HEK293 (cell line): ENCODE measurements around the gene DYDC2.
A peak's percentile ranks its signal among the peaks of the same experiment; 100 is the strongest.

Experiments used
- CTCF ChIA-PET: fragments of 350-600 bp; formaldehyde crosslinking; extraction: SDS; loops from one replicate; lab custom pipeline; 2021; ENCODE audit warnings: antibody characterized with exemption; lab: Yijun Ruan, JAX
- POLR2A ChIA-PET: fragments of 300-600 bp; formaldehyde crosslinking; extraction: SDS; loops from one replicate; lab custom pipeline; 2020; ENCODE audit warnings: antibody characterized with exemption, inconsistent platforms; lab: Yijun Ruan, JAX
- H3K27ac ChIP-seq: fragments of 200-500 bp; sonication (Bioruptor generic); 2 replicates; pipeline ENCODE4 v1.5.1; 2014; ENCODE audit warnings: low read depth, low read length, control low read depth, inconsistent platforms; ENCODE audit errors: extremely low read depth
- H3K36me3 ChIP-seq, 2 experiments: fragments of 200-500 bp in 1 of 2; sonication (Bioruptor generic) in 1 of 2; 1 replicate in 1 of 2; 2 replicates in 1 of 2; pipeline ENCODE4 v1.5.1; 2014 to 2017; ENCODE audit warnings: inconsistent platforms in 2 of 2, low read length in 2 of 2; ENCODE audit not compliant: control insufficient read depth in 2 of 2, insufficient read depth in 1 of 2
- H3K4me1 ChIP-seq: fragments of 200-500 bp; sonication (Bioruptor generic); 2 replicates; pipeline ENCODE4 v1.5.1; 2014; ENCODE audit warnings: mild to moderate bottlenecking, low read length, inconsistent platforms; ENCODE audit not compliant: control insufficient read depth, insufficient read depth
- H3K4me3 ChIP-seq: 2 replicates; pipeline ENCODE4 v1.5.1; 2011; ENCODE audit warnings: low read depth, mild to moderate bottlenecking, control low read depth, low read length, moderate library complexity
- H3K9me3 ChIP-seq: fragments of 200-500 bp; sonication (Bioruptor generic); 2 replicates; pipeline ENCODE4 v1.5.1; 2014; ENCODE audit warnings: low read depth, low read length, inconsistent platforms; ENCODE audit not compliant: control insufficient read depth, insufficient read depth
- GLIS1 ChIP-seq: fragments of 450-650 bp; formaldehyde crosslinking; IDR thresholded peaks from 2 replicates; pipeline ENCODE4 v1.5.1; 2016; ENCODE audit warnings: missing biosample characterization, missing genetic modification characterization
- KLF8 ChIP-seq: fragments of 450-650 bp; formaldehyde crosslinking; IDR thresholded peaks from 2 replicates; pipeline ENCODE4 v1.5.1; 2016; ENCODE audit warnings: missing biosample characterization, missing genetic modification characterization
- MEIS1 ChIP-seq: sonication (generic); formaldehyde crosslinking; IDR thresholded peaks from 2 replicates; pipeline ENCODE4 v1.8.1; 2022; ENCODE audit warnings: missing genetic modification reagents, mild to moderate bottlenecking, borderline replicate concordance
- MZF1 ChIP-seq: fragments of 450-650 bp; formaldehyde crosslinking; IDR thresholded peaks from 2 replicates; pipeline ENCODE4 v1.5.1; 2017; ENCODE audit warnings: missing biosample characterization, missing genetic modification characterization, borderline replicate concordance
- PRDM1 ChIP-seq: fragments of 450-650 bp; formaldehyde crosslinking; IDR thresholded peaks from 2 replicates; pipeline ENCODE4; 2016; ENCODE audit warnings: missing biosample characterization, missing genetic modification characterization
- SETDB1 ChIP-seq: IDR thresholded peaks from one replicate; pipeline ENCODE4 v1.6.1; 2017; ENCODE audit warnings: mild to moderate bottlenecking, low read length, moderate library complexity, mixed read lengths; ENCODE audit not compliant: insufficient read length
- ZBTB17 ChIP-seq: fragments of 450-650 bp; formaldehyde crosslinking; IDR thresholded peaks from 2 replicates; pipeline ENCODE4 v1.5.1; 2016; ENCODE audit warnings: missing biosample characterization, missing genetic modification characterization
- ZIC2 ChIP-seq: fragments of 450-650 bp; formaldehyde crosslinking; IDR thresholded peaks from 2 replicates; pipeline ENCODE4 v1.5.1; 2016; ENCODE audit warnings: missing biosample characterization, missing genetic modification characterization
- ZNF114 ChIP-seq: fragments of 450-650 bp; formaldehyde crosslinking; IDR thresholded peaks from 2 replicates; pipeline ENCODE4 v1.5.0; 2017; ENCODE audit warnings: missing biosample characterization, missing genetic modification characterization
- ZNF146 ChIP-seq: fragments of 450-650 bp; formaldehyde crosslinking; IDR thresholded peaks from 2 replicates; pipeline ENCODE4 v1.5.1; 2016; ENCODE audit warnings: missing biosample characterization, missing genetic modification characterization
- ZNF394 ChIP-seq: fragments of 450-650 bp; formaldehyde crosslinking; IDR thresholded peaks from 2 replicates; pipeline ENCODE4 v1.5.1; 2016; ENCODE audit warnings: missing biosample characterization, missing genetic modification characterization, mild to moderate bottlenecking, moderate library complexity, borderline replicate concordance
- ZNF510 ChIP-seq: fragments of 450-650 bp; formaldehyde crosslinking; IDR thresholded peaks from 2 replicates; pipeline ENCODE4 v1.5.1; 2018; ENCODE audit warnings: mild to moderate bottlenecking, missing genetic modification characterization, missing biosample characterization; ENCODE audit not compliant: insufficient replicate concordance
- TF ChIP-seq, protein P1 (sequence below): sonication (generic); formaldehyde crosslinking; IDR thresholded peaks from 2 replicates; pipeline ENCODE4 v1.8.1; 2022; ENCODE audit warnings: mild to moderate bottlenecking, moderate library complexity, missing genetic modification reagents
- TF ChIP-seq, protein P2 (sequence below): fragments of 450-650 bp; formaldehyde crosslinking; IDR thresholded peaks from 2 replicates; pipeline ENCODE4 v1.5.1; 2016; ENCODE audit warnings: missing biosample characterization, missing genetic modification characterization
- TF ChIP-seq, protein P3 (sequence below): fragments of 450-650 bp; formaldehyde crosslinking; IDR thresholded peaks from 2 replicates; pipeline ENCODE4 v1.5.1; 2017; ENCODE audit warnings: missing biosample characterization, missing genetic modification characterization
- TF ChIP-seq, protein P4 (sequence below): fragments of 450-650 bp; formaldehyde crosslinking; IDR thresholded peaks from 2 replicates; pipeline ENCODE4 v1.5.1; 2017; ENCODE audit warnings: missing biosample characterization, missing genetic modification characterization
- TF ChIP-seq, protein P5 (sequence below): fragments of 450-650 bp; formaldehyde crosslinking; IDR thresholded peaks from 2 replicates; pipeline ENCODE4 v1.5.1; 2016; ENCODE audit warnings: missing biosample characterization, missing genetic modification characterization

DYDC2 gene

DNA sequence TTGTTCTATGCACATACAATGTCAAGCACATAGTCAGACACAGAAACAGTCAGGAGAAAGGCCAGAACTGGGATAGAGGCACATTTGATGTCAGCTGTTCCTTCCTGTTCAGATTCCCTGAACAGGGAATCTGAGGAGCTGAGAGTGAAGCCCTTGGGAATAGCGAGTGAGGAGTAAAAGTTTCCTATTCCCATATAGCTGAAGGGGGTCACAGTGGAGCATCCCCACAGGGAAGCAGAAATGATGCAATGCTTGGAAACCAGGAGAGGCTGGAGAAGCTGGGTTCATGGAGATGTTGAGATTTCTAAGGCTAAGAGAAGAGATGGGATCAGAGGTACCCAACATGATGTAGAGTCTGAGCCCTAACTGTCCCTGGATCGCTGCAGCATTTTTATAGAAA is 40.4 kb downstream of the DYDC2 start:
- ChIA-PET CTCF (interaction anchor here (1.9 kb wide), 1 partner anchor 14 kb away, joined by 4 read pairs; no protein-coding TSS in a partner anchor), POLR2A (interaction anchor here (0.6 kb wide), 1 partner anchor 1775 kb away, joined by 5 read pairs; no protein-coding TSS in a partner anchor)
- no peak overlapping the region for H3K27ac ChIP-seq
- no peaks in the 10 kb centered on the region for H3K4me1 ChIP-seq
- no peak overlapping the region for H3K4me3 ChIP-seq
- TF ChIP-seq MZF1 (tag by site-specific recombination), result no peak
- no peak for TF ChIP-seq KLF8
- TF ChIP-seq ZNF114 (tag by site-specific recombination), result no peak
- TF ChIP-seq MEIS1 (CRISPR knock-in tag), result no peak
- peak; percentile 24; the same call in 1 of the 2 replicates for TF ChIP-seq ZBTB17 (tag by site-specific recombination)
- no peak for TF ChIP-seq ZNF146
- no peak for TF ChIP-seq GLIS1 (tag by site-specific recombination)
- TF ChIP-seq ZNF394 (tag by site-specific recombination), result peak; percentile 28; the same call in 1 of the 2 replicates
- TF ChIP-seq PRDM1 (tag by site-specific recombination), result peak; percentile 20; the same call in 1 of the 2 replicates
- TF ChIP-seq, protein P1, sequence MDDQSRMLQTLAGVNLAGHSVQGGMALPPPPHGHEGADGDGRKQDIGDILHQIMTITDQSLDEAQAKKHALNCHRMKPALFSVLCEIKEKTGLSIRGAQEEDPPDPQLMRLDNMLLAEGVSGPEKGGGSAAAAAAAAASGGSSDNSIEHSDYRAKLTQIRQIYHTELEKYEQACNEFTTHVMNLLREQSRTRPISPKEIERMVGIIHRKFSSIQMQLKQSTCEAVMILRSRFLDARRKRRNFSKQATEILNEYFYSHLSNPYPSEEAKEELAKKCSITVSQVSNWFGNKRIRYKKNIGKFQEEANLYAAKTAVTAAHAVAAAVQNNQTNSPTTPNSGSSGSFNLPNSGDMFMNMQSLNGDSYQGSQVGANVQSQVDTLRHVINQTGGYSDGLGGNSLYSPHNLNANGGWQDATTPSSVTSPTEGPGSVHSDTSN (CRISPR knock-in tag), result no peak
- TF ChIP-seq, protein P2, sequence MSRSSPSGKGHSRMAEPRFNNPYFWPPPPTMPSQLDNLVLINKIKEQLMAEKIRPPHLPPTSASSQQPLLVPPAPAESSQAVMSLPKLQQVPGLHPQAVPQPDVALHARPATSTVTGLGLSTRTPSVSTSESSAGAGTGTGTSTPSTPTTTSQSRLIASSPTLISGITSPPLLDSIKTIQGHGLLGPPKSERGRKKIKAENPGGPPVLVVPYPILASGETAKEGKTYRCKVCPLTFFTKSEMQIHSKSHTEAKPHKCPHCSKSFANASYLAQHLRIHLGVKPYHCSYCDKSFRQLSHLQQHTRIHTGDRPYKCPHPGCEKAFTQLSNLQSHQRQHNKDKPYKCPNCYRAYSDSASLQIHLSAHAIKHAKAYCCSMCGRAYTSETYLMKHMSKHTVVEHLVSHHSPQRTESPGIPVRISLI (tag by site-specific recombination), result no peak
- TF ChIP-seq, protein P3, sequence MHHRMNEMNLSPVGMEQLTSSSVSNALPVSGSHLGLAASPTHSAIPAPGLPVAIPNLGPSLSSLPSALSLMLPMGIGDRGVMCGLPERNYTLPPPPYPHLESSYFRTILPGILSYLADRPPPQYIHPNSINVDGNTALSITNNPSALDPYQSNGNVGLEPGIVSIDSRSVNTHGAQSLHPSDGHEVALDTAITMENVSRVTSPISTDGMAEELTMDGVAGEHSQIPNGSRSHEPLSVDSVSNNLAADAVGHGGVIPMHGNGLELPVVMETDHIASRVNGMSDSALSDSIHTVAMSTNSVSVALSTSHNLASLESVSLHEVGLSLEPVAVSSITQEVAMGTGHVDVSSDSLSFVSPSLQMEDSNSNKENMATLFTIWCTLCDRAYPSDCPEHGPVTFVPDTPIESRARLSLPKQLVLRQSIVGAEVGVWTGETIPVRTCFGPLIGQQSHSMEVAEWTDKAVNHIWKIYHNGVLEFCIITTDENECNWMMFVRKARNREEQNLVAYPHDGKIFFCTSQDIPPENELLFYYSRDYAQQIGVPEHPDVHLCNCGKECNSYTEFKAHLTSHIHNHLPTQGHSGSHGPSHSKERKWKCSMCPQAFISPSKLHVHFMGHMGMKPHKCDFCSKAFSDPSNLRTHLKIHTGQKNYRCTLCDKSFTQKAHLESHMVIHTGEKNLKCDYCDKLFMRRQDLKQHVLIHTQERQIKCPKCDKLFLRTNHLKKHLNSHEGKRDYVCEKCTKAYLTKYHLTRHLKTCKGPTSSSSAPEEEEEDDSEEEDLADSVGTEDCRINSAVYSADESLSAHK (tag by site-specific recombination), result no peak
- TF ChIP-seq, protein P4, sequence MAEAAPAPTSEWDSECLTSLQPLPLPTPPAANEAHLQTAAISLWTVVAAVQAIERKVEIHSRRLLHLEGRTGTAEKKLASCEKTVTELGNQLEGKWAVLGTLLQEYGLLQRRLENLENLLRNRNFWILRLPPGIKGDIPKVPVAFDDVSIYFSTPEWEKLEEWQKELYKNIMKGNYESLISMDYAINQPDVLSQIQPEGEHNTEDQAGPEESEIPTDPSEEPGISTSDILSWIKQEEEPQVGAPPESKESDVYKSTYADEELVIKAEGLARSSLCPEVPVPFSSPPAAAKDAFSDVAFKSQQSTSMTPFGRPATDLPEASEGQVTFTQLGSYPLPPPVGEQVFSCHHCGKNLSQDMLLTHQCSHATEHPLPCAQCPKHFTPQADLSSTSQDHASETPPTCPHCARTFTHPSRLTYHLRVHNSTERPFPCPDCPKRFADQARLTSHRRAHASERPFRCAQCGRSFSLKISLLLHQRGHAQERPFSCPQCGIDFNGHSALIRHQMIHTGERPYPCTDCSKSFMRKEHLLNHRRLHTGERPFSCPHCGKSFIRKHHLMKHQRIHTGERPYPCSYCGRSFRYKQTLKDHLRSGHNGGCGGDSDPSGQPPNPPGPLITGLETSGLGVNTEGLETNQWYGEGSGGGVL (tag by site-specific recombination), result no peak
- TF ChIP-seq ZIC2 (tag by site-specific recombination), result peak; percentile 77
- TF ChIP-seq ZNF510 (tag by site-specific recombination), result no peak
- no peak for TF ChIP-seq SETDB1
- TF ChIP-seq, protein P5, sequence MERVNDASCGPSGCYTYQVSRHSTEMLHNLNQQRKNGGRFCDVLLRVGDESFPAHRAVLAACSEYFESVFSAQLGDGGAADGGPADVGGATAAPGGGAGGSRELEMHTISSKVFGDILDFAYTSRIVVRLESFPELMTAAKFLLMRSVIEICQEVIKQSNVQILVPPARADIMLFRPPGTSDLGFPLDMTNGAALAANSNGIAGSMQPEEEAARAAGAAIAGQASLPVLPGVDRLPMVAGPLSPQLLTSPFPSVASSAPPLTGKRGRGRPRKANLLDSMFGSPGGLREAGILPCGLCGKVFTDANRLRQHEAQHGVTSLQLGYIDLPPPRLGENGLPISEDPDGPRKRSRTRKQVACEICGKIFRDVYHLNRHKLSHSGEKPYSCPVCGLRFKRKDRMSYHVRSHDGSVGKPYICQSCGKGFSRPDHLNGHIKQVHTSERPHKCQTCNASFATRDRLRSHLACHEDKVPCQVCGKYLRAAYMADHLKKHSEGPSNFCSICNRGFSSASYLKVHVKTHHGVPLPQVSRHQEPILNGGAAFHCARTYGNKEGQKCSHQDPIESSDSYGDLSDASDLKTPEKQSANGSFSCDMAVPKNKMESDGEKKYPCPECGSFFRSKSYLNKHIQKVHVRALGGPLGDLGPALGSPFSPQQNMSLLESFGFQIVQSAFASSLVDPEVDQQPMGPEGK (tag by site-specific recombination), result peak; percentile 23; the same call in 1 of the 2 replicates
- no peaks in the 10 kb centered on the region for H3K36me3 ChIP-seq
- H3K9me3 ChIP-seq, result no peaks in the 10 kb centered on the region
